COR-L47 (cell line): Measurements from ENCODE around the gene PRKAR1B.
"Not testable (repeated sequence)": the region's sequence is repeated elsewhere in the genome, so short reads cannot be mapped to it uniquely, and the experiment has no call there.

ENCODE experiments used
- DNase-seq: peaks from one replicate; lab custom pipeline; 2025; lab: John Stamatoyannopoulos, UW

Gene PRKAR1B

GRCh38 chr7:668139-668931 lies 58.7 kb downstream of the PRKAR1B start:
- DNase-seq = no peak

- DNase-seq = no peak
These were observed 60.4 kb downstream of the PRKAR1B start for GRCh38 chr7:666454-667292.

- DNase-seq = no peak
These were observed 61.2 kb downstream of the PRKAR1B start for GRCh38 chr7:665736-666453.

GRCh38 chr7:664997-665735 lies 61.9 kb downstream of the PRKAR1B start:
- no peak for DNase-seq

GRCh38 chr7:664402-664775 lies 62.7 kb downstream of the PRKAR1B start:
- DNase-seq = no peak

- no peak for DNase-seq
These were observed 64.5 kb downstream of the PRKAR1B start for GRCh38 chr7:662576-662975.

GRCh38 chr7:659996-660395 lies 67.1 kb downstream of the PRKAR1B start:
- no peak for DNase-seq

- no peak for DNase-seq
These were observed 67.7 kb downstream of the PRKAR1B start for GRCh38 chr7:659306-659847.

GRCh38 chr7:657565-658119 lies 69.4 kb downstream of the PRKAR1B start:
- DNase-seq = no peak

GRCh38 chr7:657010-657409 lies 70.1 kb downstream of the PRKAR1B start:
- not testable (repeated sequence) for DNase-seq

- DNase-seq = no peak
These were observed 71.3 kb downstream of the PRKAR1B start for GRCh38 chr7:655758-656157.

- no peak for DNase-seq
These were observed 73.0 kb downstream of the PRKAR1B start for GRCh38 chr7:653829-654764.

GRCh38 chr7:652881-653280 lies 74.2 kb downstream of the PRKAR1B start:
- DNase-seq = no peak

GRCh38 chr7:652167-652566 lies 74.9 kb downstream of the PRKAR1B start:
- DNase-seq = not testable (repeated sequence)

- no peak for DNase-seq
These were observed 75.9 kb downstream of the PRKAR1B start for GRCh38 chr7:651032-651728.

GRCh38 chr7:650339-651031 lies 76.6 kb downstream of the PRKAR1B start:
- DNase-seq = no peak

- no peak for DNase-seq
These were observed 80.1 kb downstream of the PRKAR1B start for GRCh38 chr7:646951-647350.

GRCh38 chr7:646487-646886 lies 80.6 kb downstream of the PRKAR1B start:
- no peak for DNase-seq

- no peak for DNase-seq
These were observed 81.5 kb downstream of the PRKAR1B start for GRCh38 chr7:645606-646005.
